ENCODE measurements around the gene COPE. TPM values are rescaled to one million over a fixed set of nuclear protein-coding genes. Genes with fewer than 3 reads are reported as not detected.

Gene COPE
- total and polyA plus RNA-seq, 2 of the 8 experiments (the other 6 are each of a cell fraction or from before 2014, with no cell fraction given), result 178 to 356 TPM

- H3K4me3 ChIP-seq (ENCODE audit: extremely low read depth in 1 of 4, insufficient read depth in 2 of 4, low read depth in 3 of 4, low read length in 4 of 4), result no peak overlapping the region
- peaks cover 8% of the 10 kb centered on the region; the same call in 1 of the 2 replicates for H3K23me2 ChIP-seq (ENCODE audit: low read depth, low read length)
- FAIRE-seq (no peak), DNase-seq (ENCODE audit: low read depth in 1 of 2, low spot score in 2 of 2) (no peak)
- no peak overlapping the region for H4K5ac ChIP-seq (ENCODE audit: insufficient read length, low read depth, low read length)
- no peak overlapping the region for H3K4ac ChIP-seq (replicated peaks; ENCODE audit: insufficient read length, low read depth, low read length)
- no peak overlapping the region for H4K91ac ChIP-seq (replicated peaks; ENCODE audit: insufficient read length, low read length)
- no peak overlapping the region for H3K27ac ChIP-seq (ENCODE audit: low read depth, low read length)
- no peak overlapping the region for H2AFZ ChIP-seq (ENCODE audit: low read length)
- peaks cover 5 to 38% (median 16%) of the 10 kb centered on the region in 4 experiments for H3K36me3 ChIP-seq (ENCODE audit: control insufficient read depth in 2 of 4, insufficient read depth in 4 of 4, low read length in 3 of 4)
- no peak overlapping the region for H2BK12ac ChIP-seq (ENCODE audit: low read depth, low read length)
- no peak overlapping the region for H3K18ac ChIP-seq (ENCODE audit: extremely low read depth, low read length)
- no peak overlapping the region for H2AK5ac ChIP-seq (ENCODE audit: low read depth, low read length)
- H4K20me1 ChIP-seq (replicated peaks in 1 of 2; ENCODE audit: control insufficient read depth in 1 of 2, insufficient read depth in 2 of 2, low read length in 2 of 2), result peaks cover 8 to 34% of the 10 kb centered on the region in 2 experiments
- 92% methylated on average over 22 of the region's 26 CpGs; no CpG with 5 or more reads in 1 of the 2 experiments for WGBS, 2 experiments (ENCODE audit: extremely low coverage in 1 of 2, insufficient coverage in 1 of 2, insufficient read length in 1 of 2, insufficient replicate concordance in 2 of 2, low coverage in 1 of 2, low lambda C conversion rate in 2 of 2, missing lambda C conversion rate in 1 of 2)
- H3K9me3 ChIP-seq (ENCODE audit: insufficient read depth in 2 of 2, low read depth in 1 of 2, low read length in 1 of 2), result no peaks in the 10 kb centered on the region
- H3K4me2 ChIP-seq (ENCODE audit: insufficient read depth in 1 of 2, low read depth in 2 of 2, low read length in 2 of 2), result no peak overlapping the region
- POLR2A ChIA-PET (ENCODE audit: partially characterized antibody), result interaction anchor here (0.6 to 8.3 kb wide), 17 partner anchors 7 to 166 kb away, joined by 3 to 94 read pairs (median 3); partner anchors contain the start of genes COPE and DDX49
- H3K14ac ChIP-seq (ENCODE audit: insufficient read length), result no peak overlapping the region
- H3K9ac ChIP-seq (replicated peaks in 1 of 4; ENCODE audit: extremely low read depth in 1 of 4, low read depth in 3 of 4, low read length in 3 of 4), result no peak overlapping the region
- no peaks in the 10 kb centered on the region for H3K79me2 ChIP-seq (ENCODE audit: control insufficient read depth in 1 of 2, insufficient read depth in 2 of 2, low read length in 2 of 2)
- H2BK20ac ChIP-seq (ENCODE audit: low read length), result no peak overlapping the region
- H3K23ac ChIP-seq (ENCODE audit: insufficient read length), result no peak overlapping the region
- H3K4me1 ChIP-seq (replicated peaks in 1 of 4; ENCODE audit: control insufficient read depth in 3 of 4, insufficient read depth in 4 of 4, low read length in 3 of 4), result peaks cover 0 to 9% (median 4%) of the 10 kb centered on the region in 4 experiments; a peak in 6 of 7 replicates
- no peak overlapping the region for H2BK15ac ChIP-seq (ENCODE audit: low read length)
- no peak overlapping the region for H2BK5ac ChIP-seq (ENCODE audit: low read depth, low read length)
- H2BK120ac ChIP-seq (replicated peaks; ENCODE audit: low read depth, low read length), result no peak overlapping the region
- H3K56ac ChIP-seq (replicated peaks; ENCODE audit: insufficient read length, low read depth, low read length), result no peak overlapping the region
- CTCF ChIA-PET (ENCODE audit: partially characterized antibody), result interaction anchor here (0.7 to 2.7 kb wide), 3 partner anchors 12 to 58 kb away, joined by 3 to 7 read pairs (median 3); no protein-coding TSS in a partner anchor
- H3K79me1 ChIP-seq (ENCODE audit: low read depth, low read length), result no peaks in the 10 kb centered on the region
- no peak overlapping the region for H4K8ac ChIP-seq (ENCODE audit: extremely low read depth, insufficient read depth, low read length)
- no peaks in the 10 kb centered on the region for H3K27me3 ChIP-seq (replicated peaks in 1 of 4; ENCODE audit: control insufficient read depth in 3 of 4, extremely low read depth in 1 of 4, insufficient read depth in 3 of 4, low read length in 3 of 4)
- TF ChIP-seq KDM4A (IDR thresholded peaks at IDR 0.05; ENCODE audit: low read depth, low read length, severe bottlenecking), result no peak
- TF ChIP-seq CBX5 (IDR thresholded peaks at IDR 0.05; ENCODE audit: low read depth, low read length), result no peak
- TF ChIP-seq HDAC6 (IDR thresholded peaks at IDR 0.05; ENCODE audit: low read depth, low read length), result no peak
- TF ChIP-seq E2F6 (IDR thresholded peaks at IDR 0.05), result no peak
- TF ChIP-seq RXRA (IDR thresholded peaks at IDR 0.05; ENCODE audit: insufficient read depth, low read depth, low read length), result no peak
- no peak for TF ChIP-seq SAP30 (IDR thresholded peaks at IDR 0.05; ENCODE audit: insufficient read depth, insufficient replicate concordance, low read length)
- TF ChIP-seq FOSL1 (IDR thresholded peaks at IDR 0.05; ENCODE audit: insufficient read depth, low read depth, low read length), result no peak
- TF ChIP-seq SRF (IDR thresholded peaks at IDR 0.05; ENCODE audit: low read depth, low read length), result no peak
- no peak for TF ChIP-seq CREB1 (IDR thresholded peaks at IDR 0.05)
- no peak for TF ChIP-seq BACH1 (IDR thresholded peaks at IDR 0.05; ENCODE audit: low read length)
- TF ChIP-seq RBBP5 (IDR thresholded peaks at IDR 0.05; ENCODE audit: borderline replicate concordance, low read depth, low read length), result no peak
- TF ChIP-seq TEAD4 (IDR thresholded peaks at IDR 0.05; ENCODE audit: low read depth, low read length), result no peak
Observed at GRCh38 chr19:18928018-18928805, 9.0 kb upstream of the COPE start.
